Measurements from ENCODE around the gene RBM19. TPM values are rescaled to one million over a fixed set of nuclear protein-coding genes. Genes with fewer than 3 reads are reported as not detected.

Gene RBM19
- total and polyA plus RNA-seq, 3 donors from 2014 or later = 28.9 to 55.4 (median 49.5) TPM

GRCh38 chr12:113957627-113958026 is 8.5 kb downstream of the RBM19 start:
- no peak for DNase-seq
- no peaks in the 10 kb centered on the region for H3K36me3 ChIP-seq (ENCODE audit: low read depth, missing control alignments)
- H3K4me1 ChIP-seq = no peaks in the 10 kb centered on the region
- H3K27ac ChIP-seq = no peak overlapping the region
- H3K27me3 ChIP-seq = no peaks in the 10 kb centered on the region
- no peak for TF ChIP-seq CTCF (IDR thresholded peaks at IDR 0.05)
- no peak for TF ChIP-seq POLR2A (IDR thresholded peaks at IDR 0.05)
- no peak overlapping the region for H3K4me3 ChIP-seq
- H3K9me3 ChIP-seq = no peaks in the 10 kb centered on the region
- 84 to 86% methylated on average over 17 of the region's 17 CpGs for WGBS, 2 donors
- intact Hi-C loops (cut with DNase I; ENCODE audit: low total_unique reads) = no loop called here

GRCh38 chr12:113955109-113955970 is 10.8 kb downstream of the RBM19 start:
- no peak overlapping the region for H3K27ac ChIP-seq
- no peak overlapping the region for H3K4me3 ChIP-seq
- H3K36me3 ChIP-seq (ENCODE audit: low read depth, missing control alignments) = no peaks in the 10 kb centered on the region
- no peaks in the 10 kb centered on the region for H3K27me3 ChIP-seq
- DNase-seq = no peak
- no peaks in the 10 kb centered on the region for H3K9me3 ChIP-seq
- TF ChIP-seq POLR2A (IDR thresholded peaks at IDR 0.05) (no peak), CTCF (IDR thresholded peaks at IDR 0.05) (no peak)
- intact Hi-C loops (cut with DNase I; ENCODE audit: low total_unique reads) = no loop called here
- 84 to 90% methylated on average over 15 of the region's 15 CpGs for WGBS, 2 donors
- H3K4me1 ChIP-seq = no peaks in the 10 kb centered on the region

GRCh38 chr12:113954547-113954946 is 11.6 kb downstream of the RBM19 start:
- no peak for TF ChIP-seq POLR2A (IDR thresholded peaks at IDR 0.05)
- H3K27ac ChIP-seq = no peak overlapping the region
- H3K27me3 ChIP-seq = no peaks in the 10 kb centered on the region
- no peaks in the 10 kb centered on the region for H3K9me3 ChIP-seq
- H3K4me3 ChIP-seq = no peak overlapping the region
- no peaks in the 10 kb centered on the region for H3K4me1 ChIP-seq
- intact Hi-C loops (cut with DNase I; ENCODE audit: low total_unique reads) = no loop called here
- DNase-seq = no peak
- no peaks in the 10 kb centered on the region for H3K36me3 ChIP-seq (ENCODE audit: low read depth, missing control alignments)
- WGBS, 2 donors = 89 to 95% methylated on average over 4 of the region's 4 CpGs

GRCh38 chr12:113950873-113951272 is 15.3 kb downstream of the RBM19 start:
- Histone ChIP-seq H3K4me3 (no peak overlapping the region), H3K9me3 (no peaks in the 10 kb centered on the region), H3K27ac (no peak overlapping the region), H3K4me1 (no peaks in the 10 kb centered on the region), H3K27me3 (no peaks in the 10 kb centered on the region), H3K36me3 (ENCODE audit: low read depth, missing control alignments) (no peaks in the 10 kb centered on the region)
- intact Hi-C loops (cut with DNase I; ENCODE audit: low total_unique reads) = no loop called here
- DNase-seq = no peak
- no peak for TF ChIP-seq POLR2A (IDR thresholded peaks at IDR 0.05)
- no peak for TF ChIP-seq CTCF (IDR thresholded peaks at IDR 0.05)
- WGBS, 2 donors = 90 to 98% methylated on average over 3 of the region's 3 CpGs

GRCh38 chr12:113949321-113950305 is 16.5 kb downstream of the RBM19 start:
- intact Hi-C loops (cut with DNase I; ENCODE audit: low total_unique reads) = no loop called here
- DNase-seq = no peak
- H3K4me1 ChIP-seq = no peaks in the 10 kb centered on the region
- no peaks in the 10 kb centered on the region for H3K36me3 ChIP-seq (ENCODE audit: low read depth, missing control alignments)
- 87% methylated on average over 8 to 10 of the region's 10 CpGs for WGBS, 2 donors
- H3K27ac ChIP-seq = no peak overlapping the region
- H3K4me3 ChIP-seq = no peak overlapping the region
- no peak for TF ChIP-seq CTCF (IDR thresholded peaks at IDR 0.05)
- TF ChIP-seq POLR2A (IDR thresholded peaks at IDR 0.05) = no peak
- no peaks in the 10 kb centered on the region for H3K9me3 ChIP-seq
- H3K27me3 ChIP-seq = no peaks in the 10 kb centered on the region
